HG02938 (cell line): Measurements from ENCODE around the gene FREY1.

ENCODE experiments used
- ATAC-seq: cut with Tn5 transposase; IDR thresholded peaks from one replicate; pipeline ENCODE4 v1.9.1; 2021; ENCODE audit warnings: mild to moderate bottlenecking, moderate library complexity; ENCODE audit not compliant: unreplicated experiment

FREY1 gene

DNA sequence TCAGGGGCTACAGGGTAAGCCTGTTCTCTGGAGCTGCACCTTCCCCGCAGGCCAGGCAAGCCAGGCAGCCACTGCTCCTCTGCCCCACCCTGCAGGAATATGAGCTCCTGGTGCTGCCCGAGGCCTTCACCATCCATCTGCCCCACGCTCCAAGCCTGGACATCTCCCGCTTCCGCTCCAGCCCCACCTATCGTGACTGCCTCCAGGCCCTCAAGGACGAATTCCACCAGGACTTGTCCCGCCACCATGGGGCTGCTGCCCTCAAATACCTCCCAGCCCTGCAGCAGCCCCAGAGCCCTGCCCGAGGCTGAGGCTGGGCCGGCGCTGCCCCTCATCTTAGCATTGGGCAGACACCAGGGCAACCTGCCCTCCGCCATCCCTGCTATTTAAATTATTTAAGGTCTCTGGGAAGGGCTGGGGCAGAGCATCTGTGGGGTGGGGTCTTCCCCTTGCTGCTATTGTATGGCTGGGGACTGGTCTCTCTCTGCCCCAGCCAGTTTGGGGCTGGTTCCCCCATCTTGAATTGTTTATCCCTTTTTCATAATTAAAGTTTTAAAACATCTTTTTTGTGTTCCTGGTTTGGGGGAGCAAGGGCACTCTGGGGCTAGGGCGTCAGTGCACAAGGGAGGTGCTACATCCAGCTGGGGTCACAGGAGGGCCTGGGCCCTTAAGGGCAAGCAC, 21.6 kb upstream of the FREY1 start:
- no peak for ATAC-seq

DNA sequence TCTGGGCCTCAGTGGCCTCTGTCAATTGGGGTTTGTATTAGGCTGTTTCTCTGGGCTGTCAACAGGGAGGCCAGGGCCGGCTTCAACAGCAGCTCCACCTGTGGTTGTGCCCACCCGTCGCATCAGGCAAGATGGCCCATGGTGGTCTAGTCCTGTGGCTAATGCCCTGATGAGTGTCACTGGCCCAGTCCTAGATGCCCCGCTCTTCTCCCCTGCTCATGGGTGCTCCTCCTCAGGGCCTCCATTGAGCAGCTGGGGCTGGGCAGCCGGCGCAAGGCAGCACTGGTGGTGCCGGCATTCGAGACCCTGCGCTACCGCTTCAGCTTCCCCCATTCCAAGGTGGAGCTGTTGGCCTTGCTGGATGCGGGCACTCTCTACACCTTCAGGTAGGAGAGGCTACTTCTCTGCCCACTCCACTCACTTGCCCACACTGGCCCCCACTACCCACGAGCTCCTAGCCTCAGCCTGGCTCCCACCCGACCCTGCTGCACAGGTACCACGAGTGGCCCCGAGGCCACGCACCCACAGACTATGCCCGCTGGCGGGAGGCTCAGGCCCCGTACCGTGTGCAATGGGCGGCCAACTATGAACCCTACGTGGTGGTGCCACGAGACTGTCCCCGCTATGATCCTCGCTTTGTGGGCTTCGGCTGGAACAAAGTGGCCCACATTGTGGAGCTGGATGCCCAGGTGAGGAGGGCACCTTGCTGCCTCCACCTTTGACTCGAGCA, 20.8 kb upstream of the FREY1 start:
- no peak for ATAC-seq

DNA sequence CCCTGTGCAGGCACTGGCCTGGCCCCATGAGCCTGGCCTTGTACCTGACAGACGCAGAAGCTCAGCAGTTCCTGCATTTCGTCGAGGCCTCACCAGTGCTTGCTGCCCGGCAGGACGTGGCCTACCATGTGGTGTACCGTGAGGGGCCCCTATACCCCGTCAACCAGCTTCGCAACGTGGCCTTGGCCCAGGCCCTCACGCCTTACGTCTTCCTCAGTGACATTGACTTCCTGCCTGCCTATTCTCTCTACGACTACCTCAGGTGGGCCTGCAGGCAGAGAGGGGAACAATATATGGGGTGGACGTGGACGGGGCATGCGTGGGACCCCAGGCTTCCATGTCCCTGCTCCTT, 20.2 kb upstream of the FREY1 start:
- ATAC-seq = no peak

DNA sequence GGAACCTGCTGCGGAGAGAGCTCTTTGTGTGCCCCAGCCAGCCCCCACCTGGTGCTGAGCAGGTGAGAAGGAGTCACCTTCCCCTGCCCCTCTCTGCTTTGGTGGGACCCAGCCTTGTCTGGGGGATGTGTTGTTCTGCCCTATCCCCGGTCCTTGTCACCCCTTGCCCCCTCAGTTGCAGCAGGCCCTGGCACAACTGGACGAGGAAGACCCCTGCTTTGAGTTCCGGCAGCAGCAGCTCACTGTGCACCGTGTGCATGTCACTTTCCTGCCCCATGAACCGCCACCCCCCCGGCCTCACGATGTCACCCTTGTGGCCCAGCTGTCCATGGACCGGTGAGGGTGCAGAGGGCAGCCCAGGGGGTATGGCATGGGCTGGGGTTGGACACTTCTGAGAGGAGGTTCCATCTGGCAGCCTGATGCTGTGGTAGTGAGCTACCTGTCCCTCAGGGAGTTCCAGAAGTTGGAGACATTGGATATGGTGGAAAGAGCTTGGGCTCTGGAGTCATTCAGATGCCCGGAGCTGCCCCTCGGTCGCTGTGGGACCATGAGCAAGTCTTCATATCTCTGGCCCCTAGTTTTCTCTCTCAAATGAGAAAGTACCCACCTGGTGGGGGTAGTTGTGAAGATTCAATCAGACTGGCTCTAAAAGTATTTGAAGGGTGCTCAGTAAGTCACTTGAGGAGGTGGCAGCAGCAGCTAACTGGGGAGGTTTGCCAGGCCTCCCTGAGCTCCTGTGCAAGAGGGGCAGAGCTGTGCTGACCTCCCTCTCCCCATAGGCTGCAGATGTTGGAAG, 19.7 kb upstream of the FREY1 start:
- no peak for ATAC-seq

DNA sequence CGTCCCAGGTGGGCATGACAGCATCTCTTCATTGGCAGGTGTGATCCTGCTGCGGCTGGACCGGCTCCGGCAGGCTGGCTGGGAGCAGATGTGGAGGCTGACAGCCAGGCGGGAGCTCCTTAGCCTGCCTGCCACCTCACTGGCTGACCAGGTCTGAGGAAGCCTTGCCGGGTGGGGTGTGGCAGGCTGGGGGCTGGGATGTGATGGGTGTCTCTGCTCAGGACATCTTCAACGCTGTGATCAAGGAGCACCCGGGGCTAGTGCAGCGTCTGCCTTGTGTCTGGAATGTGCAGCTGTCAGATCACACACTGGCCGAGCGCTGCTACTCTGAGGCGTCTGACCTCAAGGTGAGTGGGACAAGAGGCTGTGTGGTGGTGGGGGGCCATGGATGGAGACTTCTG, 18.9 kb upstream of the FREY1 start:
- no peak for ATAC-seq

DNA sequence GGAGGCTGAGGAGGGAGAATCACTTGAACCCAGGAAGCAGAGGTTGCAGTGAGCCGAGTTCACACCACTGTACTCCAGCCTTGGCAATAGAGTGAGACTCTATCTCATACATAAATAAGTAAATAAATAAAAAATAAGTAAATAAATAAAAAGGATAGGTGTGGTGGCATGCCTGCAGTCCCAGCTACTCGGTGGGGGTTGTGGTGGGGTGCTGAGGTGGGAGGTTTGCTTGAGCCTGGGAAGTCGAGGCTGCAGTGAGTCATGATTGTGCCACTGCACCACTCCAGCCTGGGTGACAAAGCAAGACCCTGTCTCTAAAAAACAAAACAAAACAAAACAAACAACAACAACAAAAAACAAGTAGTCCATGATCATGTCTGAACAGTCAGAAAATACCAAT, 18.5 kb upstream of the FREY1 start:
- ATAC-seq = no peak

DNA sequence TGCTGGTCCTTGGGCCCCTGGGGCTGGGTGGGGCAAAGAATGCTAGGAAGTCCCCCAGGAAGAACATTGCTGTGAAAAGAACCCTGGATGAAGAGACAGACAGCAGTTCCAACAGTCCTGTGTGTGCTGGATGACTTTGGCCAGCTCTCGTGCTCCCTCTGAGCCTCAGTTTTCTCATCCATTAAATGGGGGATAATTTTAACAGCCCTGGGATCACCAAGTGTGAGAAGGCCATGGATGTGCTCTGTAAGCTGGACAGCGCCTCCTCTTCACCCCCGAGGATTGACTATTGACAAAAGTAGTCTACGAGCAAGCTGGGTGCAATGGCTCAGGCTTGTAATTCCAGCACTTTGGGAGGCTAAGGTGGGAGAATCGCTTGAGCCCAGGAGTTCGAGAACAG, 17.9 kb upstream of the FREY1 start:
- ATAC-seq = no peak

DNA sequence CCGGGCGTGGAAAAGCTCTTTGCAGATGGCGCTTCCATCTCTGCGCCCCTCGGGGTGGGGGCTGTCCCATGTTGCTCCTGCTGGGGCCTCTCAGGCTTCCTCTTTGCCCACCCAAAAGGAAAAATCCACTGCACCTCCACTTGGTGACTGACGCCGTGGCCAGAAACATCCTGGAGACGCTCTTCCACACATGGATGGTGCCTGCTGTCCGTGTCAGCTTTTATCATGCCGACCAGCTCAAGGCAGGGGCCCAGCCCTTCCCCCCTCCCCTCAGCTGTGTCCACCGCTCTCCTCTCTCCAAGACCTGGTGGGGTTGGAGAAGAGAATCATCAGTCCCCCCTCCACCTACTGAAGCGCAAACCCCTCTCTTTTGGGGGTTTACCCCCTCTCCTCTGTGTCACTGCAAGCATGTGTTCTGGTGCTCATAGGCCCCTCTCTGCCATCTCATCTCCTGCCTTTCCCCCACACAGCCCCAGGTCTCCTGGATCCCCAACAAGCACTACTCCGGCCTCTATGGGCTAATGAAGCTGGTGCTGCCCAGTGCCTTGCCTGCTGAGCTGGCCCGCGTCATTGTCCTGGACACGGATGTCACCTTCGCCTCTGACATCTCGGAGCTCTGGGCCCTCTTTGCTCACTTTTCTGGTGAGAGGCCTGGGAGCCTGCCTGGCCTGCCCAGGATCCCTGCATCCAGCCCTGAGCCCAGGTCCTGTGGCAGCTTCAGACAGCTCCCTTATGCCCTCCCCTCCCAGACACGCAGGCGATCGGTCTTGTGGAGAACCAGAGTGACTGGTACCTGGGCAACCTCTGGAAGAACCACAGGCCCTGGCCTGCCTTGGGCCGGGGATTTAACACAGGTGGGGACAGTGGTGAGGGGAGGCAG, 17.2 kb upstream of the FREY1 start:
- no peak for ATAC-seq

DNA sequence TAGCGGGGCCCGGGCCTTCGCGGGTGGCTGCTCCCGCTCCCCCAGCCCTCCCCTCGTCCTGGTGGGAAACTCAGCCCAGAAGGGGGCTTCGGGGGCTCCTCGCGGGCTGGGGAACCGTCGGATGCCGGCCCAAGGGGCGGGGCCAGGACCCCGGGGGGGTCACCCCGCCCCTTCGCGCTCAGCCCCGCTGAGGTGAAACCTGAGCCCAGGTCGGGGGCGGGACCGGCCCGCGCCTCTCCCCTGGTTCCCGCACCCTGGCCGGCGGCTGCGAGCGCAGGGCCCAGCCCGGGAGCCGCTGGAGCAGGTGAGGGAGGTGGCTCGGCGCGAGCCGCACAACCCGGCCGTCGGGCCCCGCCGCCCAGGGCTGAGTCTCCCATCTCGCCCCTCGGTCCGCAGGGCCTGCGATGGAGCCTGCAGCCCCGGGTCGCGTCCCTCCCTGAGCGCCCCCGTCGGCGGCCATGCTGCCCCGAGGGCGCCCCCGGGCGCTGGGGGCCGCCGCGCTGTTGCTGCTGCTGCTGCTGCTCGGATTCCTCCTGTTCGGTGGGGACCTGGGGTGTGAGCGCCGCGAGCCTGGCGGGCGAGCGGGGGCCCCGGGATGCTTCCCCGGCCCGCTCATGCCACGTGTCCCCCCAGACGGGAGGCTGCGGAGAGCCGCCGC, 15.5 kb upstream of the FREY1 start, which contains the start of gene LARGE2:
Gene LARGE2 (plus strand): TSS at position 232 of the 658 bp plus-strand sequence. CDS start 227 bp downstream, at position 459.
- ATAC-seq = no peak

DNA sequence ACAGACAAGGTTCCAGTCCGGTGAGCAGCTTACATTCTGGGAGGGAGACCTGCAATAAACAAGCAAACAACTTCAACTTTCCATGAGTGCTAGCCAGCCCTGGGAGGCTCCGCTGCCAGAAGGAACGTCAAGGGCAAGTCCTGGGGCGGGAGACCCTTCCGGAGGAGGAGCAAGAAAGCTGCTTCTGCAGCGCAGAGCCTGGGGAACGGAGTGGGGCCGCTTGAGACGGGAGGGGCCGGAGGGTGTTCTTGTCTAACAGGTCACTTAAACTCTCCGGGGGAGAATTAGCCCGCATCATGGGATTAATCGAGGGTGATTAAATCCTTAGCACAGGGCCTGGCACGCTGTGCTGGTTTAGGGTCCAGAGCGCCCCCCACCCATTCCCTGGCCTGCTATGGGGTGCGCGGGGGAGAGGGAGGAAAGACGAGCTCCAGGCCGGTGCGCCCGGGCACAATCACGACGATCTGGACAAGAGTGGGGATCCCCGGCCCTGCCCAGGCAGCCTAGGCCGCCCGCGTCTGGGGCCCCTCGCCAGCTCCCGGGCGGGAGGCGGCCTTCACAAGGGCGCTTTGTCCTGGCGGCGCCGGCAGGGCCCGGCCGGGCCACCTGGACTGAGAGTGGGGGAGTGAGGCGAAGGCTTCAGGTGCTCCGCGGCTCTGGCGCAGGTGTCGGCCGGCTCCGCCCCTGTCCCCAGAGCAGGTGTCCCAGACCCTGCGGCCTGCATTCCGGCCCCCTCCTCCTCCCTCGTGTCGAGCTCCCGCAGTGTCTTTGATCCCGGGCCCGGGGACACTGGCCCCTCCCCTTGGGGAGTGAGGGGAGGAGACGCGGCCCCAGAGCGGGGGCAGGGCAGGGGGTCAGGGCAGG, 14.7 kb upstream of the FREY1 start:
- no peak for ATAC-seq

DNA sequence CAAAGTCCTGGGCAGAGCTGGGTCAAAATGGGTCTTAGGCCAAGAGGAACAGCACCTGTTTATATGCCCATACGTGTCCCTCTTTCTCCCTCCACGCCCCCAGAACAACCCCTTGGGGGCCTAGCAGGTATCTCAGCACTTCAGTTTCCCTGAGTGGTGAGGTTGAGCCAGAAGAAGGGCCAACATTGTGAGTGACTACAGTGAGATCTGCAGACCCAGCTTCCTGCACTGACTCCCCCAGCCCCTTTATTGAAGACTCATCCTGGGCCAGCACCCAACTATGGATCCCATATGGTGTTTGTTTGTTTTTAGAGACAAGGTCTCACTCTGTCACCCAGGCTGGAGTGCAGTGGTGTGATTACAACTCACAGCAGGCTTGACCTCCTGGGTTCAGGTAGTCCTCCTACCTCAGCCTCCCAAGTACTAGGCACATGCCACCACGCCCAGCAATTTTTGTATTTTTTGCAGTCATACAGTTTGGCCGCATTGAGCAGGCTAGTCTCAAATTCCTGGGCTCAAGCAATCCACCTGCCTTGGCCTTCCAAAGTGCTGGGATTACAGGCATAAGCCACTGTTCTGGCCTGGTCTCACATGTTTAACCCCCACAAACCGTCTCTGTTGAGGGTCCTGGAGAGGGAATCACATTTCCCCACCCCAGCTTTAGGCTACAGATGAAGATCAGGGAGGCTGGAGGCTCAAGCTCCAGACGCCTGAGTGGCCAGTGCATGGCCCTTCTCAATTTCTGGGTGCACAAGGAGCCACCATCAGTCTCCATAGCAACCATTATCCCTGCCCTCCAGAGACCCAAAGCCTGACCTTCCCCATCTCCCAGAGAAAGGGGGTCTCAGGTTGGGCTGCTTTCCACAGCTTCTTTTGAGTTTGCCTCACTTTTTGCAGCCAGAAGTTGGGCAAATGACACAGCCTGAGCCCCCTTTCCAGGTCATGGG, 13.7 kb upstream of the FREY1 start:
- ATAC-seq = no peak

DNA sequence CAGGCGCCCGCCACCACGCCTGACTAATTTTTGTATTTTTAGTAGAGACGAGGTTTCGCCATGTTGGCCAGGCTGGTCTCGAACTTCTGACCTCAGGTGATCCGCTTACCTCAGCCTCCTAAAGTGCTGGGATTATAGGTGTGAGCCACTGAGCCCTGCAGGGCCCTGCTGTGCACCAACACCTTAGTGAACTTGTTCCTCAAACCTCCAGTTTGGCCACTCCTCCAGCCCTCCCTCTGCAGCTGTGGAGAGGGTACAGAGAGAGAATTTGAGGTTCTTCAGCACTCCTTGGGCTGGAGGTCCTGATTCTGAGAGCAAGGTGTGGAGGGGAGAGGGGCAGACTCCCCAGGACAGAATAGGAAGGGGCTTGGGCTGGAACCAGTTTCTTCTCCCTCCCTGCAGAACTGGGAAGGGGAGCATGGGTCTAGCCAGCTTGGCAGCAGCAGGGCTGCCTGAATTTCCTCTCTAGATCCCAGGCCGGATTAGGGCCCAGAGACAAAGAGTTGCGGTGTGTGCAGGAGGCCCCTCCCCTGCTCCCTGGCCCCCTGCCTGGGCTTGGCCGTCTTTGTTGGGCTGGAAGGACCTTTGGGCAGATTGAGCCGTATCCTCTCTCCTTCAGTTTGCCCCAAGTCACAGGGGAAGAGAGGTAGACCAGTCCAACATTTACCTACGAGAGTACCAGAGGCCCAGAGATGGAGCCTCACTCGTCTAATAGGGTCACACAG, 12.9 kb upstream of the FREY1 start:
- ATAC-seq = no peak

DNA sequence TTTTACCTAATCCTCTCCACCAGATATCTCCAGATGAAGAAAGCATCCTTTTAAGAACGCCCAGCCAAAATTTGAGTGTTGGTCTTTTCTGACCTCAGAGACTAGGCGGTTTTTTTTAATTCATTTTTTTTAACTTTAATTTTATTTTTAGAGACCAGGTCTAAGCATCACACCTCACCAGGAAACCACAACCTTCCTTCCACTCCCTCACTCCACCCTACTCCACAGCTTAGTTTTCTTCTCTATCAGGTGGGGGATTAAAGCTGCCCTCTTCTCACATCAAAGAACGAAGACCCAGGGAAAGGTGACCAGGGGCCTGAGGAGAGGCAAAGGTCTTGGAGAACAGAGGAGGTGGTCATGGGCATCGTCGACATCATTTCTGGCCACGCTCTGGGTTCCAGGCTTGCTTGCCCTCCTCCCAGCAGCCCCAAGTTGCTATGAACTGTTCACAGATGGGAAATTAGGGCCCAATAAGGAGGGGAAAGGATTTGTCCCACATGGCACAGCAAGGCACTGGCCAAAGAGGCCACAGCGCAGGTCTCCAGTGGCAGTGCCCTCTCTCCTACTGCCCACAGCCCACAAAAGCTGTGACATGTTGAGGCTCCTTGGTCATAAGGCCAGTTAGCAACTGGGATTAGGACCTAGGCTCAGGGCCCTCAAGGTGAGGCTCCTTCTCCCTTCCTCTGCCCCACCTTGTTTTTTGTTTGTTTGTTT, 12.0 kb upstream of the FREY1 start:
- ATAC-seq = no peak

DNA sequence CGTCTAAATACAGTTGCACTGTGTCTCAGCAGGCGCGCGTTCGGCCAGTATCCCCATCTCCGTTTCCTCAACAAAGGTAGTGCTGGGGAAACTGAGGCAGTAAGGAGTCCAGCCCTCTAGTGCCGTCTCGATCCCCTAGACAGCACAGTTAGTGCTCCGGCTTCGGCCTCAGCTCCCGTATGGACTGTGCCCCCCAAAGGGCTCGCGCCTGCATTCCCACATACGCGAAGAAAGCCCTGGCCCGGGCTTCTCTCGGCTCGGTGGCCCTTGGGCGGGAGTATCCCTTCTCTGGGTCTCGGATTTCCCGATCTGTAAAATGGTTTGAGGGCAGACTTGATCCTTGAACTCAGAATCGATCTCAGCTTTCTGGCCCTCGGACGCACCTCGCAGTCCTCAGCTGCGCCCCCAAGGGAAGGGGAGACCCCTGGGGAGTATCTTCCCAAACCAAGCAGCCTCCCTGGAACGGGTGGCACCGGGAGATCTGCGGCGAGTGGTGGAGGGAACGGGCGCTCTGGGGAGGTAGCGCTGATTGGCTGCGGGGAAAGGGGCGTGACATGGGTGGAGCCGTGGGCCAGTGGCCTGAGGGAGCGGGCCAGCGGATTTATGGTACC, 11.4 kb upstream of the FREY1 start:
- peak; percentile 22 for ATAC-seq

DNA sequence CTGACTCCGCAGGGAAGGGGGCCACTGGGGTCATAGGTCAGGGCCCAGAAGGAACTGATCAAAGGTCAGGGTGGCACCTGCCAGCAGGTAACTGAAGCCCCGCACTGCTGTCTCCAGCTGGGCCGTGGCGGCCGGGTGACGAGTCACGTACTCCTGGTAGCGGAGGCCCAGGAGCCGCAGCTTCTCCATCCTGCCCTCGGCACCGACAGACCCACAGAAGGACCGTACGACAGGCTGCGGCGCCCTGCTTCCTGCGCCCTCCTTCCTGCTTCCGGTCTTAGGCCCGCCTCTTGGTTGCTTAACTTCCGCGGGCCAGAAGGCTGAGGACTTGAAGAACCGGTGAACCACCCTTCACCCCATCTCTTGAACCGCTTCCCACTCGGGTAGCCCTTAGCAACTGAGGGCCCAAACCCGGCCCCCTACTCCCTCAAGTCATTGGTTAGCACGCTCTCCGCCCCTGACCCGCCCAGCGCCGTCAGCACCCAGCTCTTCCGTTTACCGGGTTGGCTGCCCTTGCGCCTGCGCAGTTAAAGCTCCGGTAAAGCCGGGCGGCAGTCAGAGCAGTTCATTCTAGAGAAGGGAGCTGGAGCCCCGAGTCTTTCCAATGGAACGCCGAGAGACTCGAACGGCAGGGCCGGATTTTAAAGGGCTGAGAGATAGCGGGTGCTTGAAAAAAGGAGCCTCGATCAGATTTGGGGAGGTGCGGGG, 10.7 kb upstream of the FREY1 start, which contains the start of gene PEX16:
Gene PEX16 (minus strand): TSS at position 255 of the 708 bp plus-strand sequence. CDS start 66 bp downstream, at position 189.
- ATAC-seq = peak; percentile 89

DNA sequence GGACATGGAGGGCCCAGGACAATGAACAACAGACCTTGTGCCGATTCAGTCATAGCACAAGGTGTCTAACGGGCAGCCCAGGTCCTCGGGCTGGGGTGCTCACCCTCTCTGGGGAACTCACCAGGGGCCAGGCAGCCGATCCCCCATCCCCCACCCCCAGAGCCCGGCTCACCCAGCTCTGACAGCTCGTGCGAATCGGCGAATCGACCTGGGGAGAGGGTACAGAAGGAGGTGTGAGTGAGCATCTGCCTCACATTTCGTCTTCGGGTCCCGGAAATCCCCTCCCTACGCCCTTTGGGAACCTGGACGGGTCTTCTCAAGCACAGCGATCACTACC, 10.2 kb upstream of the FREY1 start:
- peak; percentile 4 for ATAC-seq
